MCF 10A (cell line): ENCODE data around the gene MCIDAS. TPM values are rescaled to one million over a fixed set of nuclear protein-coding genes. Genes with fewer than 3 reads are reported as not detected.

Experiments
- BruUV-seq: library from RNA; stranded (reverse); fragments of 400-500 nt; replicated peaks from 2 replicates; lab custom pipeline; 2021; lab: Mats Ljungman, UMichigan
- CTCF ChIA-PET: fragments of 300-600 bp; sonication (Branson Sonifier 250); formaldehyde crosslinking; extraction: SDS; loops from one replicate; lab custom pipeline; 2021; ENCODE audit warnings: antibody characterized with exemption, inconsistent platforms; lab: Yijun Ruan, JAX
- POLR2A ChIA-PET: fragments of 300-600, 350-650 bp; sonication (Branson Sonifier 250); formaldehyde crosslinking; extraction: SDS; loops from one replicate; lab custom pipeline; 2020; ENCODE audit warnings: antibody characterized with exemption, inconsistent platforms; lab: Yijun Ruan, JAX
- DNase-seq: peaks from one replicate; pipeline ENCODE4 v3.0.0-alpha.2; 2018; ENCODE audit not compliant: unreplicated experiment
- H3K27ac Mint-ChIP-seq: one replicate; pipeline ENCODE4 v1.8.0; 2022; ENCODE audit warnings: mild to moderate bottlenecking, low read depth, mixed read lengths; ENCODE audit not compliant: unreplicated experiment
- H3K27me3 Mint-ChIP-seq: one replicate; pipeline ENCODE4 v1.8.0; 2022; ENCODE audit warnings: mixed read lengths; ENCODE audit not compliant: insufficient read depth, unreplicated experiment
- H3K36me3 Mint-ChIP-seq: one replicate; pipeline ENCODE4 v1.8.0; 2022; ENCODE audit warnings: mild to moderate bottlenecking, moderate library complexity, mixed read lengths; ENCODE audit not compliant: insufficient read depth, unreplicated experiment
- H3K4me1 Mint-ChIP-seq: one replicate; pipeline ENCODE4 v1.8.0; 2022; ENCODE audit warnings: mixed read lengths; ENCODE audit not compliant: insufficient read depth, unreplicated experiment
- H3K4me3 Mint-ChIP-seq: one replicate; pipeline ENCODE4 v1.8.0; 2022; ENCODE audit warnings: mild to moderate bottlenecking, moderate library complexity, mixed read lengths; ENCODE audit not compliant: unreplicated experiment
- H3K9me3 Mint-ChIP-seq: one replicate; pipeline ENCODE4 v1.8.0; 2022; ENCODE audit warnings: mixed read lengths; ENCODE audit not compliant: unreplicated experiment
- intact Hi-C: fragments of 100-400 bp; cut with micrococcal nuclease; formaldehyde crosslinking; loops from 2 replicates; pipeline ENCODE4 v1.14.1; 2022
- total RNA-seq: library from RNA; stranded (reverse); gene quantifications from 2 replicates; pipeline ENCODE4 v1.2.3, GENCODE V29; 2022
- TF ChIP-seq, protein P1 (sequence below): fragments of 200-600 bp; IDR thresholded peaks from one replicate; pipeline ENCODE4 v1.8.0; 2022; ENCODE audit warnings: antibody characterized with exemption, mild to moderate bottlenecking; ENCODE audit not compliant: unreplicated experiment

Gene MCIDAS
- total RNA-seq, 1 experiment from 2014 or later: 1.8 TPM

DNA sequence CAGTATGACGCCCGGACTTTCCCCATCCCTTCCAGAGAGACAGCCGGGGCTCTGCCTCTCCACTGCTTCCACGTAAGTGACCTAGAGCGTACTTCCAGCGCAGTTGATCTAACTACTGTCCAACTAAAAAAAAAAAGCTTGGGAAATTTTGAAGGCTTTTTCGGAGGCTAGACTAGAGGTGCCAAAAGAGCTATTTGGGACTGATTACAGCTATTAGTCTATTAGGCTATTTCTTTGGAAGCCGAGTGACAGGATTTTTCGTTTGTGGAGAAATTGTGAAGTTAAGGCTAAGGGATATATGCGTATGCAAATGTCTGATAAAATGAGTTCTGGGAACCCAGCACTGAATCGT is 4.8 kb upstream of the MCIDAS start:
- Mint-ChIP-seq H3K27ac (peak overlapping the region; percentile 90), H3K27me3 (no peaks in the 10 kb centered on the region), H3K4me1 (no peaks in the 10 kb centered on the region), H3K9me3 (no peaks in the 10 kb centered on the region), H3K4me3 (peak overlapping the region; percentile 98), H3K36me3 (no peaks in the 10 kb centered on the region)
- TF ChIP-seq, protein P1, sequence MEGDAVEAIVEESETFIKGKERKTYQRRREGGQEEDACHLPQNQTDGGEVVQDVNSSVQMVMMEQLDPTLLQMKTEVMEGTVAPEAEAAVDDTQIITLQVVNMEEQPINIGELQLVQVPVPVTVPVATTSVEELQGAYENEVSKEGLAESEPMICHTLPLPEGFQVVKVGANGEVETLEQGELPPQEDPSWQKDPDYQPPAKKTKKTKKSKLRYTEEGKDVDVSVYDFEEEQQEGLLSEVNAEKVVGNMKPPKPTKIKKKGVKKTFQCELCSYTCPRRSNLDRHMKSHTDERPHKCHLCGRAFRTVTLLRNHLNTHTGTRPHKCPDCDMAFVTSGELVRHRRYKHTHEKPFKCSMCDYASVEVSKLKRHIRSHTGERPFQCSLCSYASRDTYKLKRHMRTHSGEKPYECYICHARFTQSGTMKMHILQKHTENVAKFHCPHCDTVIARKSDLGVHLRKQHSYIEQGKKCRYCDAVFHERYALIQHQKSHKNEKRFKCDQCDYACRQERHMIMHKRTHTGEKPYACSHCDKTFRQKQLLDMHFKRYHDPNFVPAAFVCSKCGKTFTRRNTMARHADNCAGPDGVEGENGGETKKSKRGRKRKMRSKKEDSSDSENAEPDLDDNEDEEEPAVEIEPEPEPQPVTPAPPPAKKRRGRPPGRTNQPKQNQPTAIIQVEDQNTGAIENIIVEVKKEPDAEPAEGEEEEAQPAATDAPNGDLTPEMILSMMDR: no peak
- ChIA-PET CTCF (interaction anchor here (0.7 to 4.1 kb wide), 21 partner anchors 9 to 460 kb away, joined by 3 to 20 read pairs (median 4); partner anchors contain the start of genes DHX29 and MTREX), POLR2A (interaction anchor here (0.6 to 5.8 kb wide), 21 partner anchors 9 to 1945 kb away, joined by 3 to 113 read pairs (median 8); partner anchors contain the start of genes CDC20B, DHX29, GPX8 and MTREX)
- no peak for DNase-seq
- TSS peak; percentile 64 for BruUV-seq
- intact Hi-C loops: loop anchor here (2.0 kb wide), 2 partner anchors 59 to 75 kb away; partner anchors contain the start of genes CDC20B, DHX29 and MTREX

DNA sequence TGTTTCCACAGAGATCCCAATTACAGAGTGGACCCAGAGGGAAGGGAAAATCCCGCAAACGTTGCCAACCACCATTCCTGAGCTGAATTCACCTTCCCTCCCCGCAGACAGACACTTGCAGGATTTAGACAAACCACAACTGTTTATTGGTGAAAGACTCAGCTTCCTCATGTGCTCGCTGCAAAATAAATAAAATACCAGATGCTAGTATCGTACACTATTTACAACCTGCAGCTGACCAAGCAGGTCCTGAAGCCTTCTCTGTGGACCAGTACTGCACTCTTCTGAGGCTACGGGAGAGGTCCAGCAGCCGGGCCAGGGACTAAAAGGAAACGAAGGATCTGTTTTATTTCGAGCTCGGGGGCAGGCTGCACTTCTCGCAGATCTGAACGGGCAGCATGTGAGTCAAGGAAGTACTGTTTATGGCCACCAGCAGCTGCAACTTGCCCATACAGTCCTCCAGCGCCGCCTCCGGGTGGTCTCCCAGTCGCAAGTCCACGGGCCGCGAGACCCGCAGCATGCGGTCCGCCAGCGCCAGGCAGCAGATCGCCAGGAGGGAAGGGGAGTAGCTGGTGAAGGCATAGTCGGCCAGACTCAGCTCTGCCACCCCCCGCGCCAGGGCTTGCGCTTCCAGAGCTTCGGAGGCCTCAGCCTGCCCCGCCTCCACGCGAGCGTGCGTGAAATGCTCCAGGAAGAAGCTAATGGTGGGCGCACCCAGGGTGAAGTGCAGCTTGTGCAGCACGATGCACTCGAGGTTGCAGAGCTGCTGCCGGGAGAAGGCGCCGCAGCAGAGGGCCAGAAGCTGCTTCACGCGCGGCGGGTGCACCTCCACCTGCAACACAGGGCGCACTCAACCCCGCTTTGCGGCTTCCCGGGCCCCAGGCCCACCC is 4.2 kb upstream of the MCIDAS start:
- BruUV-seq: no TSS peak
- H3K4me1 Mint-ChIP-seq: no peaks in the 10 kb centered on the region
- intact Hi-C loops: no loop called here
- no peak overlapping the region for H3K27ac Mint-ChIP-seq
- H3K36me3 Mint-ChIP-seq: no peaks in the 10 kb centered on the region
- no peaks in the 10 kb centered on the region for H3K9me3 Mint-ChIP-seq
- TF ChIP-seq, protein P1: no peak
- CTCF ChIA-PET: interaction anchor here (0.6 to 4.1 kb wide), 14 partner anchors 8 to 460 kb away, joined by 3 to 20 read pairs (median 4); partner anchors contain the start of genes DHX29 and MTREX
- POLR2A ChIA-PET: interaction anchor here (1.1 to 5.8 kb wide), 8 partner anchors 44 to 79 kb away, joined by 5 to 113 read pairs (median 22); partner anchors contain the start of genes CDC20B, DHX29, GPX8 and MTREX
- no peaks in the 10 kb centered on the region for H3K27me3 Mint-ChIP-seq
- H3K4me3 Mint-ChIP-seq: peak overlapping the region; percentile 98
- DNase-seq: no peak

DNA sequence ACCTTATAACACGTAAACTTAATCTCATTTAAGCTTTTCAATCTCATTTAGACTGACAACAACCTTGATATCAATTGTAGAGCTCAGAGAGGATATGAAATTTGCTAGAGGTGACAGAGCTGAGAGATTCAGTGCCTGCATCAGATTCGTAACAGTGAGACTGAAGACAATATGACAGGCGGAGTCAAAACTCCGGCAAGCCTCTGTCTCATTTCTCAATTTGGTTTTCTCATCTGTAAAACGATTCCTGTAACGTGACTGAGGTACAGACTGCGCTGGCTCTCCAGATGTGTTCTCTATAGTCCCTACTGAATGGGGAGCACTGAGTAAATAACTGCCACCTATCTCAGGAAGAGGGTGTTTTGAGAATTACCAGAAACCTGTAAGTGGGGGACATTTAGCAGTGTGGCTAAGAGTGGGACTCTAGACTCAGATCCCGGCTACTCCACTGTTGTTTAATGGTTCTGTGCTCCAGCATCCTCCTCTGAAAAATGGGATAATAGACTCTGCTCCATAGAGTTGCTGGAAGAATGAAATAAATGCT is 3.0 kb upstream of the MCIDAS start:
- Mint-ChIP-seq H3K9me3 (no peaks in the 10 kb centered on the region), H3K36me3 (no peaks in the 10 kb centered on the region), H3K27me3 (no peaks in the 10 kb centered on the region), H3K27ac (no peak overlapping the region), H3K4me3 (no peak overlapping the region), H3K4me1 (no peaks in the 10 kb centered on the region)
- TF ChIP-seq, protein P1: no peak
- POLR2A ChIA-PET: interaction anchor here (0.9 to 1.5 kb wide), 2 partner anchors 54 to 77 kb away, joined by 3 read pairs; no protein-coding TSS in a partner anchor
- no peak for DNase-seq
- intact Hi-C loops: no loop called here
- no TSS peak for BruUV-seq
- CTCF ChIA-PET: interaction anchor here (0.6 to 1.1 kb wide), 3 partner anchors 25 to 335 kb away, joined by 3 read pairs; no protein-coding TSS in a partner anchor
